Panc1 (cell line): ENCODE measurements around the gene SEMA6A.

Source experiments
- POLR2AphosphoS5 ChIP-seq: IDR thresholded peaks from 2 replicates; pipeline ENCODE4 v1.6.1; 2012; ENCODE audit warnings: mild to moderate bottlenecking, low read depth, low read length, moderate library complexity
- SIN3A ChIP-seq: IDR thresholded peaks from 2 replicates; pipeline ENCODE4 v1.6.1; 2012; ENCODE audit warnings: low read depth, mild to moderate bottlenecking, low read length, moderate library complexity, borderline replicate concordance; ENCODE audit not compliant: insufficient read depth
- TF ChIP-seq, protein P1 (sequence below): fragments of 450-650 bp; IDR thresholded peaks from 2 replicates; pipeline ENCODE4 v1.5.1; 2017; ENCODE audit warnings: mild to moderate bottlenecking

DNA sequence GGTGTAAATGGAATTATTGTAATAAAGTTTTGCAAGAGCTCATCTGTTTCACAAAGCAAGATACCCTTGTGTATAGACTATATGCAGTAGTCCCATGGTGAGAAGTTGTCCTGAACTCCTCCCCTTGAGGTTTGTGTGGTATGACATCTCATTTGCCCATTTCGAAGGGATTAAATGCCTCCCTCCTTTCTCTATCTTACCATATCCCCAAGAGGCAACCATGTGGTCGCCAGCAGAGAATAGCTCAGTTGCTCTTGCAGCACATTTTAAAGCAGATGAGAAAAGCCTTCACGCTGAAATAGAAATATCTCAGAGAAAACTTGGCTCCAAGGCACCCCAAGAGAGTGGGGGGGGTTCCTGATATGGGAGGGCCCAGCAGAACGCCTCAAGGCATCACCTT lies 4.6 kb downstream of the SEMA6A start:
- TF ChIP-seq, protein P1, sequence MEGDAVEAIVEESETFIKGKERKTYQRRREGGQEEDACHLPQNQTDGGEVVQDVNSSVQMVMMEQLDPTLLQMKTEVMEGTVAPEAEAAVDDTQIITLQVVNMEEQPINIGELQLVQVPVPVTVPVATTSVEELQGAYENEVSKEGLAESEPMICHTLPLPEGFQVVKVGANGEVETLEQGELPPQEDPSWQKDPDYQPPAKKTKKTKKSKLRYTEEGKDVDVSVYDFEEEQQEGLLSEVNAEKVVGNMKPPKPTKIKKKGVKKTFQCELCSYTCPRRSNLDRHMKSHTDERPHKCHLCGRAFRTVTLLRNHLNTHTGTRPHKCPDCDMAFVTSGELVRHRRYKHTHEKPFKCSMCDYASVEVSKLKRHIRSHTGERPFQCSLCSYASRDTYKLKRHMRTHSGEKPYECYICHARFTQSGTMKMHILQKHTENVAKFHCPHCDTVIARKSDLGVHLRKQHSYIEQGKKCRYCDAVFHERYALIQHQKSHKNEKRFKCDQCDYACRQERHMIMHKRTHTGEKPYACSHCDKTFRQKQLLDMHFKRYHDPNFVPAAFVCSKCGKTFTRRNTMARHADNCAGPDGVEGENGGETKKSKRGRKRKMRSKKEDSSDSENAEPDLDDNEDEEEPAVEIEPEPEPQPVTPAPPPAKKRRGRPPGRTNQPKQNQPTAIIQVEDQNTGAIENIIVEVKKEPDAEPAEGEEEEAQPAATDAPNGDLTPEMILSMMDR, result no peak
- no peak for TF ChIP-seq SIN3A
- no peak for TF ChIP-seq POLR2AphosphoS5
